MCF 10A (cell line): ENCODE results near the gene NSUN2. TPM values are rescaled to one million over a fixed set of nuclear protein-coding genes. Genes with fewer than 3 reads are reported as not detected.

ENCODE experiments used
- BruUV-seq: library from RNA; stranded (reverse); fragments of 400-500 nt; replicated peaks from 2 replicates; lab custom pipeline; 2021; lab: Mats Ljungman, UMichigan
- CTCF ChIA-PET: fragments of 300-600 bp; sonication (Branson Sonifier 250); formaldehyde crosslinking; extraction: SDS; loops from one replicate; lab custom pipeline; 2021; ENCODE audit warnings: antibody characterized with exemption, inconsistent platforms; lab: Yijun Ruan, JAX
- POLR2A ChIA-PET: fragments of 300-600, 350-650 bp; sonication (Branson Sonifier 250); formaldehyde crosslinking; extraction: SDS; loops from one replicate; lab custom pipeline; 2020; ENCODE audit warnings: antibody characterized with exemption, inconsistent platforms; lab: Yijun Ruan, JAX
- DNase-seq: peaks from one replicate; pipeline ENCODE4 v3.0.0-alpha.2; 2018; ENCODE audit not compliant: unreplicated experiment
- H3K27ac Mint-ChIP-seq: one replicate; pipeline ENCODE4 v1.8.0; 2022; ENCODE audit warnings: mild to moderate bottlenecking, low read depth, mixed read lengths; ENCODE audit not compliant: unreplicated experiment
- H3K27me3 Mint-ChIP-seq: one replicate; pipeline ENCODE4 v1.8.0; 2022; ENCODE audit warnings: mixed read lengths; ENCODE audit not compliant: insufficient read depth, unreplicated experiment
- H3K36me3 Mint-ChIP-seq: one replicate; pipeline ENCODE4 v1.8.0; 2022; ENCODE audit warnings: mild to moderate bottlenecking, moderate library complexity, mixed read lengths; ENCODE audit not compliant: insufficient read depth, unreplicated experiment
- H3K4me1 Mint-ChIP-seq: one replicate; pipeline ENCODE4 v1.8.0; 2022; ENCODE audit warnings: mixed read lengths; ENCODE audit not compliant: insufficient read depth, unreplicated experiment
- H3K4me3 Mint-ChIP-seq: one replicate; pipeline ENCODE4 v1.8.0; 2022; ENCODE audit warnings: mild to moderate bottlenecking, moderate library complexity, mixed read lengths; ENCODE audit not compliant: unreplicated experiment
- H3K9me3 Mint-ChIP-seq: one replicate; pipeline ENCODE4 v1.8.0; 2022; ENCODE audit warnings: mixed read lengths; ENCODE audit not compliant: unreplicated experiment
- intact Hi-C: fragments of 100-400 bp; cut with micrococcal nuclease; formaldehyde crosslinking; loops from 2 replicates; pipeline ENCODE4 v1.14.1; 2022
- total RNA-seq: library from RNA; stranded (reverse); gene quantifications from 2 replicates; pipeline ENCODE4 v1.2.3, GENCODE V29; 2022
- TF ChIP-seq, protein P1 (sequence below): fragments of 200-600 bp; IDR thresholded peaks from one replicate; pipeline ENCODE4 v1.8.0; 2022; ENCODE audit warnings: antibody characterized with exemption, mild to moderate bottlenecking; ENCODE audit not compliant: unreplicated experiment

NSUN2 gene
- total RNA-seq, 1 experiment from 2014 or later, result 95.7 TPM

GRCh38 chr5:6576861-6577501, 55.9 kb downstream of the NSUN2 start:
- POLR2A ChIA-PET, result no interaction called here
- Mint-ChIP-seq H3K4me3 (no peak overlapping the region), H3K36me3 (no peaks in the 10 kb centered on the region), H3K27me3 (peaks cover 49% of the 10 kb centered on the region), H3K27ac (no peak overlapping the region), H3K4me1 (no peaks in the 10 kb centered on the region), H3K9me3 (no peaks in the 10 kb centered on the region)
- TF ChIP-seq, protein P1, sequence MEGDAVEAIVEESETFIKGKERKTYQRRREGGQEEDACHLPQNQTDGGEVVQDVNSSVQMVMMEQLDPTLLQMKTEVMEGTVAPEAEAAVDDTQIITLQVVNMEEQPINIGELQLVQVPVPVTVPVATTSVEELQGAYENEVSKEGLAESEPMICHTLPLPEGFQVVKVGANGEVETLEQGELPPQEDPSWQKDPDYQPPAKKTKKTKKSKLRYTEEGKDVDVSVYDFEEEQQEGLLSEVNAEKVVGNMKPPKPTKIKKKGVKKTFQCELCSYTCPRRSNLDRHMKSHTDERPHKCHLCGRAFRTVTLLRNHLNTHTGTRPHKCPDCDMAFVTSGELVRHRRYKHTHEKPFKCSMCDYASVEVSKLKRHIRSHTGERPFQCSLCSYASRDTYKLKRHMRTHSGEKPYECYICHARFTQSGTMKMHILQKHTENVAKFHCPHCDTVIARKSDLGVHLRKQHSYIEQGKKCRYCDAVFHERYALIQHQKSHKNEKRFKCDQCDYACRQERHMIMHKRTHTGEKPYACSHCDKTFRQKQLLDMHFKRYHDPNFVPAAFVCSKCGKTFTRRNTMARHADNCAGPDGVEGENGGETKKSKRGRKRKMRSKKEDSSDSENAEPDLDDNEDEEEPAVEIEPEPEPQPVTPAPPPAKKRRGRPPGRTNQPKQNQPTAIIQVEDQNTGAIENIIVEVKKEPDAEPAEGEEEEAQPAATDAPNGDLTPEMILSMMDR, result peak; percentile 65
- no TSS peak for BruUV-seq
- CTCF ChIA-PET, result interaction anchor here (0.6 to 2.8 kb wide), 16 partner anchors 8 to 1093 kb away, joined by 3 to 30 read pairs (median 4); no protein-coding TSS in a partner anchor
- intact Hi-C loops, result loop anchor here (1.0 to 10.0 kb wide), 6 partner anchors 200 to 1712 kb away; partner anchors contain the start of gene MED10
- DNase-seq, result peak; percentile 54

DNA sequence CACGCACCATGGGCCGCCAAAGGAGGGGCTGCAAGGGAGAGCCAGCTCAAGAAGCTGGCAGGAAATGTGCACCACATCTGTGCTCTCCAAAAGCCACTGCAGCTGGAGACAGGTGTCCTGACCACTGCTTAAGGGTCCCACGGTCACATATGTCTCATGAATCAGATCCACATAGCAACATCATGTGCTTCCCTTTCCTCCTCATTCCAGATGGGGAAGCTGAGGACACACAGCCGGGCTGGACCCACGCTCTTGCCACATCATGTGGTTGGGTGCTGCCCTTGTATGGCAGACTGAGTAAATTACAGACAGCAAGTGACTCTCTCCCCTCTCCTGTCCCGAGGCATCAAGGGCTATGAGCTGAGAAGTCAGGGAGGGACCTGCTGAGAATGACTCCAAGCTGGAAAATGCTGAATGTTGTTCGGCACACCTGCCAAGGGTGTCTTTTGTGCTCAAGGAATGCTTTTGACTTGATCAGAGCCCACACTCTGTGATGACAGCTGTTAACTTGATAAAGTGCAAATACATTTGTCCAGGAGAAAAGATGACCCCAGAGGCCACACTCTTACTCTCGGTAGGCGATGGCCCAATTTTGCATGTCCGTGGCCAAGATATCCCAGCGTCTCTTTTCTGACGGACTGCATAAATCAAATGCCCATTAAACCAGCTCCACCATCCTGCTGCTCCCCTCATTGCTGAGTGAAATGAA, 58.2 kb downstream of the NSUN2 start:
- intact Hi-C loops, result loop anchor here (5.0 to 10.0 kb wide), 3 partner anchors 197 to 1710 kb away; partner anchors contain the start of gene MED10
- no peak overlapping the region for H3K4me3 Mint-ChIP-seq
- no peak overlapping the region for H3K27ac Mint-ChIP-seq
- DNase-seq, result no peak
- no peaks in the 10 kb centered on the region for H3K36me3 Mint-ChIP-seq
- TF ChIP-seq, protein P1, result no peak
- H3K9me3 Mint-ChIP-seq, result no peaks in the 10 kb centered on the region
- POLR2A ChIA-PET, result interaction anchor here (0.5 kb wide), 1 partner anchor 1078 kb away, joined by 3 read pairs; no protein-coding TSS in a partner anchor
- peaks cover 32% of the 10 kb centered on the region for H3K27me3 Mint-ChIP-seq
- H3K4me1 Mint-ChIP-seq, result no peaks in the 10 kb centered on the region
- BruUV-seq, result no TSS peak
- CTCF ChIA-PET, result interaction anchor here (0.7 to 1.4 kb wide), 4 partner anchors 89 to 1080 kb away, joined by 3 to 8 read pairs (median 3); no protein-coding TSS in a partner anchor

DNA sequence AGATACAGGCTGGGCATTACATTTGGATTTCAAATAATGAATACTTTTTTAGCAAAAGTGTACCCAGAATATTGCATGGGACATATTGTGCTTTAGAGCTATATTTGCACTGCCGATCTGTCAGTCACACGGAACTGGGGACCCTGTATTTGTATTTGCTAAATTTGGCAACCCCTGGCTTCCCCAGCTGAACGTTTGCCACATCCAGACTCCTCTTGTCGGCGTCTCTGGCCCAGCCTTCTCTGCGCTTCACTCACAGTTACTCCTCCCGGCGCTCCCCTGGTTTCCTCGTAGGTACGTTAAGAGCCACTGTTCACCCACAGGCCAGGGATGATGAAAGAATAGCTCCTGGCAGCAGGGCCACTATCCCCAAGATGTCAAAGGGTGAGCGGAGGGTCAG, 58.7 kb downstream of the NSUN2 start:
- TF ChIP-seq, protein P1, result no peak
- Mint-ChIP-seq H3K27ac (no peak overlapping the region), H3K9me3 (no peaks in the 10 kb centered on the region), H3K4me3 (no peak overlapping the region), H3K4me1 (no peaks in the 10 kb centered on the region), H3K27me3 (peaks cover 26% of the 10 kb centered on the region), H3K36me3 (no peaks in the 10 kb centered on the region)
- no TSS peak for BruUV-seq
- intact Hi-C loops, result loop anchor here (10.0 kb wide), 2 partner anchors 589 to 1709 kb away; no protein-coding TSS in a partner anchor
- no peak for DNase-seq
- CTCF ChIA-PET, result interaction anchor here (0.6 to 1.0 kb wide), 4 partner anchors 88 to 1060 kb away, joined by 3 to 6 read pairs (median 3); no protein-coding TSS in a partner anchor
- POLR2A ChIA-PET, result interaction anchor here (0.5 kb wide), 1 partner anchor 1078 kb away, joined by 3 read pairs; no protein-coding TSS in a partner anchor

DNA sequence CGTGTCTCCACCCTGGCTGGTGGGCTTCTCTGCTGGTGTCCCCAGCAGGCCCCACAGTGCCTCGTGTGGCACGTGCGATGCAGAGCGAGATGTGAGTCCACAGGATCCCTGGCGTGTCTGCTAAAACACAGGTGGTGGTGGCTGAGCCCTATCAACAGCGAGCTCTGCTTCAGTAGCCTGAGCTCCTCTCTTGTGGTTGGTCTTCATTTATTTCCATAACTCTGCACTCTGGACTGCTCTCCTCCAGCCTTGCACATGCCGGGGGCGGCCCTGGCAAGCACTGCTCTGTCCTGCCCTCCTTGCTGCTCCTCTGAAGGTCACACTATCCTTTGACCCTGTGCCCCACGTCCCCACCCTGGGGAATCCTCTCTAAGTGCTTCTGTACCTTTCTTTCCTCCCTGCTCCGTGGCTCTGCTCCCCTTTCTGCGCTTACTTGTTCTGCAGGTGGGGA, 59.2 kb downstream of the NSUN2 start:
- H3K27ac Mint-ChIP-seq, result no peak overlapping the region
- no peak for DNase-seq
- ChIA-PET CTCF (interaction anchor here (0.6 to 0.8 kb wide), 3 partner anchors 10 to 1060 kb away, joined by 3 to 6 read pairs (median 3); no protein-coding TSS in a partner anchor), POLR2A (no interaction called here)
- no peak overlapping the region for H3K4me3 Mint-ChIP-seq
- no TSS peak for BruUV-seq
- H3K27me3 Mint-ChIP-seq, result peaks cover 21% of the 10 kb centered on the region
- H3K9me3 Mint-ChIP-seq, result no peaks in the 10 kb centered on the region
- no peaks in the 10 kb centered on the region for H3K4me1 Mint-ChIP-seq
- TF ChIP-seq, protein P1, result no peak
- intact Hi-C loops, result loop anchor here (10.0 kb wide), 2 partner anchors 589 to 1709 kb away; no protein-coding TSS in a partner anchor
- no peaks in the 10 kb centered on the region for H3K36me3 Mint-ChIP-seq
